K562 (cell line): ENCODE results near the gene WHAMM. TPM values are rescaled to one million over a fixed set of nuclear protein-coding genes. Genes with fewer than 3 reads are reported as not detected.

Experiments used
- AFF4 ChIP-seq: sonication (generic); formaldehyde crosslinking; IDR thresholded peaks from 2 replicates; pipeline ENCODE4 v1.8.0; 2023; ENCODE audit warnings: mild to moderate bottlenecking, missing genetic modification reagents
- ARID2 ChIP-seq: fragments of 450-650 bp; IDR thresholded peaks from 2 replicates; pipeline ENCODE4 v1.6.1; 2017; ENCODE audit warnings: antibody characterized with exemption, mild to moderate bottlenecking
- BMI1 ChIP-seq: fragments of 150-350 bp; IDR thresholded peaks from 2 replicates; pipeline ENCODE4 v1.6.1; 2014; ENCODE audit warnings: low read length
- CHD4 ChIP-seq: fragments of 200-600 bp; sonication (generic); IDR thresholded peaks from 3 replicates; pipeline ENCODE4 v1.6.1; 2012; ENCODE audit warnings: low read depth, mild to moderate bottlenecking, mixed read lengths, low read length, inconsistent platforms; ENCODE audit not compliant: insufficient read depth, insufficient replicate concordance, poor library complexity, severe bottlenecking
- FOXK1 ChIP-seq: sonication (generic); formaldehyde crosslinking; IDR thresholded peaks from 2 replicates; pipeline ENCODE4 v1.8.0; 2022; ENCODE audit warnings: missing genetic modification reagents, mild to moderate bottlenecking, borderline replicate concordance
- MXD1 ChIP-seq: fragments of 250-450 bp; sonication (Bioruptor Pico); IDR thresholded peaks from 2 replicates; pipeline ENCODE4 v1.8.0; 2021; ENCODE audit warnings: borderline replicate concordance, mild to moderate bottlenecking, moderate library complexity; ENCODE audit not compliant: poor library complexity, severe bottlenecking
- MXI1 ChIP-seq: IDR thresholded peaks from 2 replicates; pipeline ENCODE4 v1.6.1; 2011; ENCODE audit warnings: low read depth, mild to moderate bottlenecking, improper control_type of control experiment, low read length
- MYNN ChIP-seq, 2 experiments: sonication (generic); formaldehyde crosslinking in 1 of 2; IDR thresholded peaks; 2 replicates each; pipeline versions ENCODE4 v1.5.0 to v1.6.1; 2016 to 2020; ENCODE audit warnings: antibody characterized with exemption in 1 of 2, missing genetic modification reagents in 1 of 2
- RBM34 ChIP-seq: fragments of 200-400 bp; formaldehyde crosslinking; IDR thresholded peaks from 2 replicates; pipeline ENCODE4 v1.6.1; 2018; ENCODE audit warnings: low read length, borderline replicate concordance; ENCODE audit not compliant: insufficient read depth
- SMAD1 ChIP-seq: fragments of 150-350 bp; IDR thresholded peaks from 2 replicates; pipeline ENCODE4 v1.6.1; 2014; ENCODE audit warnings: low read length, low read depth; ENCODE audit not compliant: partially characterized antibody
- SMAD4 ChIP-seq: fragments of 250-450 bp; sonication (Bioruptor Pico); conservative IDR thresholded peaks from 2 replicates; pipeline ENCODE4 v1.8.0; 2021; ENCODE audit warnings: inconsistent platforms, mild to moderate bottlenecking, moderate library complexity
- SRSF7 ChIP-seq: fragments of 200-400 bp; formaldehyde crosslinking; optimal IDR thresholded peaks from 2 replicates; pipeline ENCODE3; 2017; ENCODE audit warnings: mild to moderate bottlenecking, low read depth, low read length
- TAF9B ChIP-seq: fragments of 450-650 bp; IDR thresholded peaks from 2 replicates; pipeline ENCODE4 v1.6.1; 2018; ENCODE audit warnings: mild to moderate bottlenecking; ENCODE audit not compliant: partially characterized antibody
- TBL1XR1 ChIP-seq, 2 experiments: IDR thresholded peaks; 2 replicates each; pipeline ENCODE4 v1.6.1; 2012; ENCODE audit warnings: improper control_type of control experiment in 2 of 2, low read length in 2 of 2, mild to moderate bottlenecking in 1 of 2
- TRIM25 ChIP-seq: fragments of 450-650 bp; IDR thresholded peaks from 2 replicates; pipeline ENCODE4 v1.7.0; 2016; ENCODE audit warnings: borderline replicate concordance
- TSHZ1 ChIP-seq: fragments of 250-450 bp; sonication (Bioruptor Pico); IDR thresholded peaks from 2 replicates; pipeline ENCODE4 v1.4.0; 2020; ENCODE audit warnings: mild to moderate bottlenecking, moderate library complexity
- USF1 ChIP-seq: sonication (generic); formaldehyde crosslinking; IDR thresholded peaks from 2 replicates; pipeline ENCODE4 v1.9.0; 2022; ENCODE audit warnings: mild to moderate bottlenecking, missing genetic modification reagents
- YBX1 ChIP-seq: fragments of 450-650 bp; IDR thresholded peaks from 2 replicates; pipeline ENCODE4 v1.7.1; 2016; ENCODE audit warnings: mild to moderate bottlenecking
- polyA plus RNA-seq, 8 experiments: library from polyadenylated mRNA; depleted of rRNA in 4 of 8; stranded (reverse) in 5 of 8; unstranded in 3 of 8; fragments of >200 nt; fragmentation: Nextera tagmentation in 2 of 8; fragmentation: Illumina TruSeq in 1 of 8; extraction: Ambion mirVana in 2 of 8; extraction: Trizol in 1 of 8; gene quantifications; 2 replicates each; pipeline versions ENCODE4 v1.2.1 to v1.2.3, GENCODE V29; 2011 to 2014; ENCODE audit warnings: inconsistent platforms in 1 of 8, missing spikeins in 1 of 8
- total RNA-seq, 7 experiments: library from RNA; depleted of rRNA in 6 of 7; stranded (reverse); fragments of >200 nt in 6 of 7; fragmentation: Illumina TruSeq in 2 of 7; extraction: Trizol in 2 of 7; gene quantifications; 2 replicates each; pipeline versions ENCODE4 v1.2.1 to v1.2.3, GENCODE V29; 2011 to 2021; ENCODE audit warnings: low replicate concordance in 1 of 7

The WHAMM gene
- total and polyA plus RNA-seq, 9 of the 15 experiments (the other 6 are each of a cell fraction or from before 2014, with no cell fraction given) = 2.0 to 4.8 (median 3.6) TPM

GRCh38 chr15:82802497-82802896, 6.9 kb upstream of the WHAMM start (continued):
- TF ChIP-seq TRIM25 = no peak
- TF ChIP-seq USF1 = no peak
- TF ChIP-seq BMI1 = no peak
- no peak; the same call in 1 of the 2 replicates for TF ChIP-seq FOXK1 (CRISPR knock-in tag)
- no peak for TF ChIP-seq ARID2
- TF ChIP-seq SMAD4 = peak; percentile 77
- TF ChIP-seq AFF4 (CRISPR knock-in tag) = no peak
- no peak for TF ChIP-seq TBL1XR1 (IDR thresholded peaks at IDR 0.05; ENCODE audit: low read length in 2 of 2)
- no peak for TF ChIP-seq TAF9B
- TF ChIP-seq MXD1 (CRISPR knock-in tag) = no peak
- TF ChIP-seq CHD4 = no peak
- no peak for TF ChIP-seq SMAD1
- no peak for TF ChIP-seq RBM34
- TF ChIP-seq TSHZ1 (CRISPR knock-in tag) = no peak
- TF ChIP-seq YBX1 = no peak
- no peak for TF ChIP-seq SRSF7
- no peak for TF ChIP-seq MXI1
- peak; percentile 74; the same call in 1 of the 2 replicates for TF ChIP-seq MYNN (IDR thresholded peaks at IDR 0.05)
- no peak for TF ChIP-seq MYNN (CRISPR knock-in tag; IDR thresholded peaks at IDR 0.05)
